Measurements from ENCODE around the gene CSNK2A2.
A peak's percentile ranks its signal among the peaks of the same experiment; 100 is the strongest.

Gene CSNK2A2

GRCh38 chr16:58138852-58139251 is 59.1 kb downstream of the CSNK2A2 start:
- DNase-seq (ENCODE audit: low read depth): no peak

GRCh38 chr16:58137581-58137980 is 60.3 kb downstream of the CSNK2A2 start:
- DNase-seq (ENCODE audit: low read depth): no peak

- peak; percentile 100 for DNase-seq (ENCODE audit: low read depth)
These were observed 68.6 kb downstream of the CSNK2A2 start, which contains the start of gene CFAP20 for GRCh38 chr16:58129097-58129936. CFAP20 (minus strand) TSS chr16:58129381; CDS start chr16:58129115, 266 bp downstream.

DNA sequence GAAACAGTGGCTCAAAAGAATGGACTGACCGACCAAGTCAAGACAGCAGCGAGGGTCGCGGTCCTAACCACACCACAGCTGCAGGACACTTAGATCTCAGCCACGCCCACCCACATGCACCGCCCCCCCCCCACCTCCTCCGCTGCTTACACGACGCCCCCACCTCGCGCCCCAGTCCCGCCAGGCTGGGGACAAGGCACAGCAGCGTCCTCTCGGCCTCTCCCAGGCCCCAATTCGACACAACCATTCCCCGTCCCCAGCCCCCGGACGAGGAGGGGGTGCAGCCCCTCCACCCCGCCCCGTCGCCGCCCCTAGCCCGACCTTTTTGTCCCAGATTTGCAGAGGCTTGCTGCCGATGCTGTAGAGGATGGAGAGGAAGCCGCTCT is 69.2 kb downstream of the CSNK2A2 start:
- no peak for DNase-seq (ENCODE audit: low read depth)

DNA sequence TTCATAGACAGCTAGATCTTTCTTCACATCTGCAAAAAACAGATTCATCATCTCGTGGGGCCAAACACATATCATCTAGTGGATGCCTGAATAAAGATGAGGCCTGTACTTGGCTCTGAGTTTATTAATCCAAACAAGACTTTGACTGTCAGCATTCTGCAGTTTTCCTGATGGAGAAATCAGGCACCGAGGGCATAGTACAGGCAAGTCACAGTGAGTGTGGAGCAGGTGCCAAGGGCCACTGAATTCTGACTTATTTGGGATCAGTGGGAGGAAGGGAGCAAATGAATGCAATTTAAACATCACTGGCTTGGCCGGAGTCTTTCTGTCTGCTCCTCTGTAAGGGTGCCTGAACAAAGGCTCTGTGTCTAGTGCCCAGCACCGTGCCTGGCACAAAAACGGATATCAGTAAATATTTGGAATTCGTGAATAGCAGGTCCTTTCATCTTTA is 69.7 kb downstream of the CSNK2A2 start:
- DNase-seq (ENCODE audit: low read depth): peak; percentile 59

DNA sequence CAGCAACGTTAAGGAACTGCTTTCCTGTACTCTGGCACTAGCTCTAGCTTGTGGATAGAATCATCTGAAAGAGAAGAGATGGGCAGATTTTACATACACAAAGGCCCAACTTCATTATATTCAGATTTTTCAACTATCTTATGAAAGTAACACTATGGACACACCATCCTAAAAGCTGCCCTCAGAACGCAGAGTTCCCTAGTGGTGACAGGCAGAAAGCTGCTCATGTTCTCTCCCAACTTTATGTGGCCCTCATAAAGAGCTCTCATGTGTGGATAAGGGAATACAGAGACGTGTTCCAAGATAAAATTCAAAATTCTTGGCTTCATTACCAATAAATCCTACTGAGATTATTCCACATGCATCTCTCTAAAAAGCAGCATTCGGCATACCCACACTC is 70.3 kb downstream of the CSNK2A2 start:
- no peak for DNase-seq (ENCODE audit: low read depth)

GRCh38 chr16:58127033-58127556 is 70.8 kb downstream of the CSNK2A2 start:
- DNase-seq (ENCODE audit: low read depth): peak; percentile 88

- no peak for DNase-seq (ENCODE audit: low read depth)
These were observed 71.4 kb downstream of the CSNK2A2 start for GRCh38 chr16:58126451-58126961.

DNA sequence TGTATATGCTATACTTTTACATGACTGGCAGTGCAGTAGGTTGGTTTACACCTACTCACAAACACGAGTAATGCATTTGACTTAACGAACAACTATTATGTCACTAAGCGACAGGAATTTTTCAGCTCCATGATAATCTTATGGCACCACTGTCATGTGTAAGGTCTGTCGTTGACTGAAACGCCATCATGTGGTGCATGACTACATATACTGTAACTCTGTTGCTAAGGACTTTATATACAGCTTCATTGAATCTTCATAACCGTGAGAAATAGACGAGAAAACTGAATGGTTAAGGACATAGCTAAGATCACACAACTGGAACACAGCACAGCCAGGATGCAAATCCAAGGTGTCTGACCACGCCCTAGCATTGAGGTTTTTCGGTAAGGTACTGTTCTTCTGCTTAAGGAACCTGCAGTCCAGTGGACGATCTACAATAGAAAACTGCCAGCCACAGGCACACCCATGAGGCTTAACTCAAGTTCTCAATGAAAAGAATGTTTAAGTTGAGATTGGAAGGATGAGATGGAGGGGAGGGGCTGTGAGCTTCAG is 72.0 kb downstream of the CSNK2A2 start:
- DNase-seq (ENCODE audit: low read depth): no peak

GRCh38 chr16:58125041-58125440 is 72.9 kb downstream of the CSNK2A2 start:
- no peak for DNase-seq (ENCODE audit: low read depth)

DNA sequence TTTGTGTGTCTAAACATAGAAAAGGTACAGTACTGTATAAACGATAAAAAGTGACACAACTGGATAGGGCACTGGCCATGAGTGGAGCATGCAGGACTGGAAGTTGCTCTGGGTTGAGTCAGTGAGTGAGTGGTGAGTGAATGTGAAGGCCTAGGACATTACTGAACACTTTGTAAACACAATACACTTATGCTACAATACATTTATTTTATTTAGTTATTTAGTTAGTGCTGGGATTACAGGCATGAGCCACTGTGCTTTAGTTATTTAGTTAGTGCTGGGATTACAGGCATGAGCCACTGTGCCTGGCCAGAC is 73.3 kb downstream of the CSNK2A2 start:
- DNase-seq (ENCODE audit: low read depth): no peak

DNA sequence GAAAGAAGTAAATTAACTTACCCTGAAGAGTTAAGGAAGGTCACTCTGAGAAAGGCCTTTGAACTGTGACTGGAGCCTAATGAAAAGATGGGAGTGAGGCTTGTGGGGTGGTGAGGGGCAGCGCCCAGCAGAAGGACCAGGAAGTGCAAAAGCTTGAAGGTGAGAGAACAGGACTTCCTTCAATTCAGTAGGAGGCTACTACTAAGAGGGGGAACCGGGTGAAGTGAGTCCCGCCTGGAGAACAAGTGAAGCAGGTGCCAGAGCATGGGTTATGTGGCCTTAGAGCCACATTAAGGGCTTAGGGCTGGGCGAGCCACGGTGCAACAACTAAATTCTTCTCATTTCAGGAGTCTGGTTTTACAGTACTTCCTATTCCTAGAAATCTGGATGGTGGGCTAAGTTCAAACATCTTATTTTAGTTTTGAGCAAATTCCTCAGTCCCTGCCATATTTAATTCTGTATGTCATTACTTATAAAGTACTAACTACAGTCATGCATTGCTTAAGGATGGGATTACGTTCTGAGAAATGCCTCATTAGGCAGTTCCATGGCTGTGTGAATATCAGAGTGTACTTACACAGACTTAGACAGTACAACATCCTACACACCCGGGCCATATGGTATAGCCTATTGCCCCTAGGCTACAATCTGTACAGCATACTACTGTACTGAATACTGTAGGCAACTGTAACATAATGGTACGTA is 73.9 kb downstream of the CSNK2A2 start:
- no peak for DNase-seq (ENCODE audit: low read depth)

GRCh38 chr16:58121132-58121531 is 76.8 kb downstream of the CSNK2A2 start:
- DNase-seq (ENCODE audit: low read depth): no peak

DNA sequence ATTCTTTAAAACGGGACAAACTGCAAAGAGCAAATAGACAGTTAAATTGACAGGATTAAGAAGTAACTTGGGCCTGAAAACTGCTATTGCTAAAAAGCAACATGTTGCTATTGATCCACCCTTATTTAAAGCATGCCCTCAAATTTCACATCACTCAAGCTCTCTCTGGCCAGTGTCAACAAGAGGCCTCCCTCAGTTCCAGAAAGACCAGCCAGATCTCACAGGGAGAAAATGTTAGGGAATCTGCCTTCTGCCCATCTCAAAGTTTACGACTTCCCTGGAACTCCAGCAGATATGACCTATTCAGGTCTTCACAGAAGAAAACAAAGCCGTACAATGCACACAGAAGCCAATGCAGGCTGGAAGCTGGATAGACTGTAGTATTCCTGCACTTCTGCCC is 77.7 kb downstream of the CSNK2A2 start:
- no peak for DNase-seq (ENCODE audit: low read depth)

DNA sequence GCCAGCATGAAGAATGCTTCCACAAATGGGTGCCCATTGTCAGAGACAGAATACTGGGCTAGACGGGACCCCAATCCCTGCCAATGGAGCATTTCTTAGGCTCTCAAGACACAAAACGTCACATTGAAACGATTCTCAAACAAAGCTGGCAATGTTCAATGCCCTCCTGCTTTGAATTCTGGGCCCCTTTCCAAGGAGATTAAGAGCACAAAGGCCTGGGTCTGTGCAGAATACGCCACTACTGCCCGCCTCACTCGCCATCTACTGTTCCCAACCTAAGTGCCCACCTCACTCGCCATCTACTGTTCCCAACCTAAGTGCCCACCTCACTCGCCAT is 78.4 kb downstream of the CSNK2A2 start:
- DNase-seq (ENCODE audit: low read depth): no peak

GRCh38 chr16:58118801-58119508 is 79.0 kb downstream of the CSNK2A2 start:
- DNase-seq (ENCODE audit: low read depth): no peak

- DNase-seq (ENCODE audit: low read depth): no peak
These were observed 81.4 kb downstream of the CSNK2A2 start for GRCh38 chr16:58116529-58116928.

GRCh38 chr16:58116081-58116480 is 81.8 kb downstream of the CSNK2A2 start:
- no peak for DNase-seq (ENCODE audit: low read depth)

GRCh38 chr16:58114827-58115825 is 82.8 kb downstream of the CSNK2A2 start:
- no peak for DNase-seq (ENCODE audit: low read depth)

- no peak for DNase-seq (ENCODE audit: low read depth)
These were observed 86.6 kb downstream of the CSNK2A2 start for GRCh38 chr16:58111302-58111627.
